ENCODE data around the gene ADGRG7. TPM values are rescaled to one million over a fixed set of nuclear protein-coding genes. Genes with fewer than 3 reads are reported as not detected.

ADGRG7 gene, protein sequence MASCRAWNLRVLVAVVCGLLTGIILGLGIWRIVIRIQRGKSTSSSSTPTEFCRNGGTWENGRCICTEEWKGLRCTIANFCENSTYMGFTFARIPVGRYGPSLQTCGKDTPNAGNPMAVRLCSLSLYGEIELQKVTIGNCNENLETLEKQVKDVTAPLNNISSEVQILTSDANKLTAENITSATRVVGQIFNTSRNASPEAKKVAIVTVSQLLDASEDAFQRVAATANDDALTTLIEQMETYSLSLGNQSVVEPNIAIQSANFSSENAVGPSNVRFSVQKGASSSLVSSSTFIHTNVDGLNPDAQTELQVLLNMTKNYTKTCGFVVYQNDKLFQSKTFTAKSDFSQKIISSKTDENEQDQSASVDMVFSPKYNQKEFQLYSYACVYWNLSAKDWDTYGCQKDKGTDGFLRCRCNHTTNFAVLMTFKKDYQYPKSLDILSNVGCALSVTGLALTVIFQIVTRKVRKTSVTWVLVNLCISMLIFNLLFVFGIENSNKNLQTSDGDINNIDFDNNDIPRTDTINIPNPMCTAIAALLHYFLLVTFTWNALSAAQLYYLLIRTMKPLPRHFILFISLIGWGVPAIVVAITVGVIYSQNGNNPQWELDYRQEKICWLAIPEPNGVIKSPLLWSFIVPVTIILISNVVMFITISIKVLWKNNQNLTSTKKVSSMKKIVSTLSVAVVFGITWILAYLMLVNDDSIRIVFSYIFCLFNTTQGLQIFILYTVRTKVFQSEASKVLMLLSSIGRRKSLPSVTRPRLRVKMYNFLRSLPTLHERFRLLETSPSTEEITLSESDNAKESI
- total RNA-seq (2021; fragmentation: NEBNext Ultra II Directional; extraction: Animal tissue kit (Norgen Biotek cat#: 25700)), result not detected
- long read RNA-seq, result 0 reads

DNA sequence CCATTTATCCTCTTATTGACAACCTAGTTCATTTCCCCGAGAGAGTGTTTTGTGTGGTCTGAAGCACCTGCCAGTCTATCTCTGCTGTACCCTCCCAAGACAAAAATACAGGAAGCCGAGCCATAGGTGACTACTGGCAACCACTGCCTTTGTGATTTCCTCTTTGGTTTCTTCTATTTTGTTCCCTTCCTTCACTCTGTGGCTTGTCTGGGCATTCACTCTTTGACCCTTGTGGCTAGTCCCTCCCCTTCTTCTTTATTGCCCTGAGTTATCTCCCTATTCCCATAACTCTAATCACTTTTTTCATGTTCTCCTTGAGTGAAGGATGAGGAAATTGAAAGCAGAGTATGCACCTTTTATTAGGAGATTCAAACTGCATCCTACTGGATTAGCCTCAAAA, at the start of gene ADGRG7:
TSS of gene ADGRG7 (plus strand) at position 297 of the 400 bp plus-strand sequence. CDS start 256 bp downstream, outside the sequence.
- no peaks in the 10 kb centered on the region for H3K4me1 Mint-ChIP-seq (ENCODE audit: low read depth)

DNA sequence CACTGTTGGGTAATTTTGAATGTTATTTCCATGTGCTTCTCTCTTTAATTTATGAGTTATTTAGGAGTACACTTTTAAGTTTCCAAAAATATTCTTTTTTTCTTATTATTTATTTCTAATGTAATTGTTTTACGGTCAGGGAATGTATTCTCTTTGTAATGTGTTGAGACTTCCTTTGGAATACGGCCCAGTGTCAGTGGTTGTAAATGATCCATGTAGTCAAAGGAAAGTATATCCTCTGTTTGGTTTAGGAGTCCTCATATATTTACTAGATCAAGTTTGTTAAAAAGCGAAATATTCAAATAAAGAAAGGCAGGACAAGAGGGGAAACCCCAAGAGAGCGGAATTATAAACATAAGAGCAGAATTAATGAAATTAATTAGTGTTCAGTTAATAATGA, 49.0 kb upstream of the ADGRG7 start:
- DNase-seq, result no peak
- H3K27me3 Mint-ChIP-seq (ENCODE audit: insufficient read depth), result no peaks in the 10 kb centered on the region
- no peak overlapping the region for H3K4me3 Mint-ChIP-seq
- H3K36me3 Mint-ChIP-seq (ENCODE audit: low read depth), result peaks cover 9% of the 10 kb centered on the region
- no peaks in the 10 kb centered on the region for H3K9me3 Mint-ChIP-seq
- H3K4me1 Mint-ChIP-seq (ENCODE audit: low read depth), result peaks cover 60% of the 10 kb centered on the region
- no peak overlapping the region for H3K27ac Mint-ChIP-seq
- TF ChIP-seq, protein P1, sequence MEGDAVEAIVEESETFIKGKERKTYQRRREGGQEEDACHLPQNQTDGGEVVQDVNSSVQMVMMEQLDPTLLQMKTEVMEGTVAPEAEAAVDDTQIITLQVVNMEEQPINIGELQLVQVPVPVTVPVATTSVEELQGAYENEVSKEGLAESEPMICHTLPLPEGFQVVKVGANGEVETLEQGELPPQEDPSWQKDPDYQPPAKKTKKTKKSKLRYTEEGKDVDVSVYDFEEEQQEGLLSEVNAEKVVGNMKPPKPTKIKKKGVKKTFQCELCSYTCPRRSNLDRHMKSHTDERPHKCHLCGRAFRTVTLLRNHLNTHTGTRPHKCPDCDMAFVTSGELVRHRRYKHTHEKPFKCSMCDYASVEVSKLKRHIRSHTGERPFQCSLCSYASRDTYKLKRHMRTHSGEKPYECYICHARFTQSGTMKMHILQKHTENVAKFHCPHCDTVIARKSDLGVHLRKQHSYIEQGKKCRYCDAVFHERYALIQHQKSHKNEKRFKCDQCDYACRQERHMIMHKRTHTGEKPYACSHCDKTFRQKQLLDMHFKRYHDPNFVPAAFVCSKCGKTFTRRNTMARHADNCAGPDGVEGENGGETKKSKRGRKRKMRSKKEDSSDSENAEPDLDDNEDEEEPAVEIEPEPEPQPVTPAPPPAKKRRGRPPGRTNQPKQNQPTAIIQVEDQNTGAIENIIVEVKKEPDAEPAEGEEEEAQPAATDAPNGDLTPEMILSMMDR (IDR thresholded peaks at IDR 0.05), result no peak

More for the DNA sequence above, at the start of gene ADGRG7:
- DNase-seq, result no peak
- peaks cover 38% of the 10 kb centered on the region for H3K27me3 Mint-ChIP-seq (ENCODE audit: insufficient read depth)
- H3K4me3 Mint-ChIP-seq, result no peak within 1 kb of the TSS
- no peaks in the 10 kb centered on the region for H3K9me3 Mint-ChIP-seq
- H3K27ac Mint-ChIP-seq, result no peak within 1 kb of the TSS
- H3K36me3 Mint-ChIP-seq (ENCODE audit: low read depth), result no peaks in the 10 kb centered on the region
- TF ChIP-seq, protein P1 (IDR thresholded peaks at IDR 0.05), result no peak

DNA sequence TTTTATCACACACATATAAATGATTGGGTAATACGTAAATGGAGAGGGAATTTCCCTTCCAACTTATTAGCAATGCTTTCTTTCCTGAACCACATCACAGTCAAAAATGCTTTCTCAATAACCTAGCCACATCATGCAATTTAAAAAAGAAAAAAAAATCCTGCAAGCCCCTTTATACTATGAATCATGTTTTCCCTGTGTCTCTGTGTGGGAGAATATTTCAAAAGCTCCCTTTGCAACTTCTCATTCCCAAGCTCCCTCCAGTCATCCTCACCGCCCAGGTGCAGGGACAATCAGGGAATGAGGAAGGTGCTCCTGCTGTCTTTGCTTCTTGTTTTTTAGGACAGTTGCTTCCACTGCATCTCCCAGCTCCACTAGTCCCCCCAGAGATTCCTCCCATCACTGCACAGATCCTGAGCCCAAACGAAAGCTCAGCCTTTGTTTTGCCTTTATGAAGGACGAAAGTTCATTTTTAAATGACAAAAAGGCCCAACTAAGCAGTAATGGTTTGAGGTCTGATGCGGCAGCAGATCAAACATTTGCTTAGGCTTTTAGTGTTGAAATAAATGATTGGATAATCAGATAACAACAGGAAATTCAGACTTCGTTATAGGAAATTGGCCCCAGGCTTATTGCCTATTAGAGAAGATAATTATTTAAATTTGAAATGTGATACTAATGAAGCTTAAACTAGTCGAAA, 47.8 kb upstream of the ADGRG7 start:
- TF ChIP-seq, protein P1 (IDR thresholded peaks at IDR 0.05), result no peak
- H3K4me1 Mint-ChIP-seq (ENCODE audit: low read depth), result peaks cover 55% of the 10 kb centered on the region

DNA sequence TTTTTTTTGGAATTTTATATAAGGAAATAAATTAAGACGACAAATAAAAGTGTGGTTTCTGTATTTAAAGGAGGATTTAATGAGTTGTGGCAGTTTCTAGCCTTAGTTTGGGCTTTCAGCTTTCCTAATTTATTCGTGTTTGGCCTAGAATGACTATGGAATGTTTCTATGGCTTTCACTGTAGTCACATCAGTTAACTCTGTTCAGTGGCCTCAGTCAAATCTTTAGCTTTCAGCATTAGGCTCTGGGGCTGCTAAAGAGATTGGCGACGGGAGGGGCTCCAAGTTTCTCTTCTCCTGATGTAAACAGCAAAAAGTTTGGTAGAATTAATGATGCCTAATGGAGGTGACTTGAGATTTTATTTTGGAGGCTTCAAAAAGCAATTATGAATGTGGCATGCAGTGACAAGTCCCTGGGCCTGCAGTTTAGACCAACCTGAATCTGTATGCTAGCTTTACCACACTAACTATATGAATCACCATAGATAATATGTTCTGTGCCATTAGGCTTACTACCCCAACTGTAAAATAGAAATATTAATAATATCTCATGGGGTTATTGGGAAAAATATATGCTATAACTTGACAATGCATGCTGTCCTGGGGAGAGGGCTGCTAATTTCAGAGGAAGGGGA, 47.1 kb upstream of the ADGRG7 start:
- no peak overlapping the region for H3K4me3 Mint-ChIP-seq
- no peaks in the 10 kb centered on the region for H3K27me3 Mint-ChIP-seq (ENCODE audit: insufficient read depth)
- no peak overlapping the region for H3K27ac Mint-ChIP-seq
- no peaks in the 10 kb centered on the region for H3K9me3 Mint-ChIP-seq
- H3K36me3 Mint-ChIP-seq (ENCODE audit: low read depth), result peaks cover 9% of the 10 kb centered on the region
- H3K4me1 Mint-ChIP-seq (ENCODE audit: low read depth), result peaks cover 48% of the 10 kb centered on the region
- no peak for DNase-seq
- TF ChIP-seq, protein P1 (IDR thresholded peaks at IDR 0.05), result no peak

More for the DNA sequence above, 47.8 kb upstream of the ADGRG7 start:
- Mint-ChIP-seq H3K27me3 (ENCODE audit: insufficient read depth) (no peaks in the 10 kb centered on the region), H3K36me3 (ENCODE audit: low read depth) (peaks cover 9% of the 10 kb centered on the region), H3K9me3 (no peaks in the 10 kb centered on the region), H3K27ac (peak overlapping the region; percentile 59), H3K4me3 (peak overlapping the region; percentile 54)
- peak; percentile 4 for DNase-seq

DNA sequence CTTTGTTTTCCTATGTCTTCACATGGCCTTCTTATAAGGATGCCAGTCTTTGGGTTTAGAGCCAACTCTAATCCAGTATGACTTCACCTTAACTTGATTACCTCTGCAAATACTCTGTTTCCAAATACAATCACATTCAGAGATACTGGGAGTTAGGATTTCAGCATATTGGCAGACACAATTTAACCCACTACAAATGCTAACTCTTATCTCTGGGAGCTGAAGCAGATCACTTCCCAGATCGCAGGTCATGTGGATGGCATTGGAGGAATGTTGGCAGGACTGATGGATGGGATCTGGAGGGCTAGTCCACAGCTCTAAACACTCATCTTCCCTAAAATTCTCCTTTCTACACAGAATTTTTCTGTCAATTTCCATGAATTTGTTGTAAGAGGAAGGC, 46.2 kb upstream of the ADGRG7 start:
- DNase-seq, result no peak
- Mint-ChIP-seq H3K27ac (no peak overlapping the region), H3K27me3 (ENCODE audit: insufficient read depth) (no peaks in the 10 kb centered on the region), H3K36me3 (ENCODE audit: low read depth) (peaks cover 4% of the 10 kb centered on the region; the same call in 1 of the 2 replicates), H3K9me3 (no peaks in the 10 kb centered on the region), H3K4me1 (ENCODE audit: low read depth) (peaks cover 39% of the 10 kb centered on the region), H3K4me3 (no peak overlapping the region)
- TF ChIP-seq, protein P1 (IDR thresholded peaks at IDR 0.05), result no peak
